ENCODE results near the gene IL16.

IL16 gene

GRCh38 chr15:81255958-81256320, 59.3 kb downstream of the IL16 start:
- peaks cover 11% of the 10 kb centered on the region for H3K27me3 ChIP-seq (ENCODE audit: insufficient read depth, poor library complexity, severe bottlenecking)
- TF ChIP-seq SPI1 (IDR thresholded peaks at IDR 0.05; ENCODE audit: borderline replicate concordance, low read depth) (no peak), GABPA (IDR thresholded peaks at IDR 0.05; ENCODE audit: low read depth) (no peak), CTCF (IDR thresholded peaks at IDR 0.05; ENCODE audit: insufficient read depth, low read length) (no peak), POLR2AphosphoS5 (IDR thresholded peaks at IDR 0.05; ENCODE audit: low read depth) (no peak)
- TF ChIP-seq, protein P1, sequence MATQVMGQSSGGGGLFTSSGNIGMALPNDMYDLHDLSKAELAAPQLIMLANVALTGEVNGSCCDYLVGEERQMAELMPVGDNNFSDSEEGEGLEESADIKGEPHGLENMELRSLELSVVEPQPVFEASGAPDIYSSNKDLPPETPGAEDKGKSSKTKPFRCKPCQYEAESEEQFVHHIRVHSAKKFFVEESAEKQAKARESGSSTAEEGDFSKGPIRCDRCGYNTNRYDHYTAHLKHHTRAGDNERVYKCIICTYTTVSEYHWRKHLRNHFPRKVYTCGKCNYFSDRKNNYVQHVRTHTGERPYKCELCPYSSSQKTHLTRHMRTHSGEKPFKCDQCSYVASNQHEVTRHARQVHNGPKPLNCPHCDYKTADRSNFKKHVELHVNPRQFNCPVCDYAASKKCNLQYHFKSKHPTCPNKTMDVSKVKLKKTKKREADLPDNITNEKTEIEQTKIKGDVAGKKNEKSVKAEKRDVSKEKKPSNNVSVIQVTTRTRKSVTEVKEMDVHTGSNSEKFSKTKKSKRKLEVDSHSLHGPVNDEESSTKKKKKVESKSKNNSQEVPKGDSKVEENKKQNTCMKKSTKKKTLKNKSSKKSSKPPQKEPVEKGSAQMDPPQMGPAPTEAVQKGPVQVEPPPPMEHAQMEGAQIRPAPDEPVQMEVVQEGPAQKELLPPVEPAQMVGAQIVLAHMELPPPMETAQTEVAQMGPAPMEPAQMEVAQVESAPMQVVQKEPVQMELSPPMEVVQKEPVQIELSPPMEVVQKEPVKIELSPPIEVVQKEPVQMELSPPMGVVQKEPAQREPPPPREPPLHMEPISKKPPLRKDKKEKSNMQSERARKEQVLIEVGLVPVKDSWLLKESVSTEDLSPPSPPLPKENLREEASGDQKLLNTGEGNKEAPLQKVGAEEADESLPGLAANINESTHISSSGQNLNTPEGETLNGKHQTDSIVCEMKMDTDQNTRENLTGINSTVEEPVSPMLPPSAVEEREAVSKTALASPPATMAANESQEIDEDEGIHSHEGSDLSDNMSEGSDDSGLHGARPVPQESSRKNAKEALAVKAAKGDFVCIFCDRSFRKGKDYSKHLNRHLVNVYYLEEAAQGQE (IDR thresholded peaks at IDR 0.05; ENCODE audit: insufficient replicate concordance, low read depth) = no peak
- H3K27ac ChIP-seq (replicated peaks) = no peak overlapping the region
- DNase-seq (ENCODE audit: low read depth in 1 of 2, low spot score in 1 of 2) = no peak
- H3K4me3 ChIP-seq (replicated peaks; ENCODE audit: insufficient read depth, low read length) = no peak overlapping the region

DNA sequence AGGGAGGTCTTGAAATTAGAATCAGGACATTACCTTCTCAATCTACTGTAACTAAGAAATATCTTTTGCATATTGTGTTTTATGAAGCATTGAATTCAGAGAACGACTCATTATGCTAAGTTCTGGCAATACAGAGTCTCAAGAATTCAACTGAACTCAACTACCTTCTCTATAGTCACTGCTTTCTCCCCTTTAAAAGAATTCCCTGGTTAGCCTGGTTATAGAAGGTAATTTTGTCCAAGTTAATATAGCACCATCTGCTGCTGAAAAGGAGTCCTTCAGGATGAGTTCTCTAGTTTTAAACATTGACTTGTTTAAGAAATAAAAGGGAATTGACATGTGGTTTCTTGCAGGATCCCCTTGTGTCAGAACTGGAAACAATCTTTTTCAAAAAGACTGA, 60.2 kb downstream of the IL16 start:
- no peak overlapping the region for H3K27ac ChIP-seq (replicated peaks)
- H3K4me3 ChIP-seq (replicated peaks; ENCODE audit: insufficient read depth, low read length) = no peak overlapping the region
- no peak for DNase-seq (ENCODE audit: low read depth in 1 of 2, low spot score in 1 of 2)
- H3K27me3 ChIP-seq (ENCODE audit: insufficient read depth, poor library complexity, severe bottlenecking) = peaks cover 6% of the 10 kb centered on the region
- TF ChIP-seq, protein P1 (IDR thresholded peaks at IDR 0.05; ENCODE audit: insufficient replicate concordance, low read depth) = no peak
- TF ChIP-seq CTCF (IDR thresholded peaks at IDR 0.05; ENCODE audit: insufficient read depth, low read length) (no peak), POLR2AphosphoS5 (IDR thresholded peaks at IDR 0.05; ENCODE audit: low read depth) (no peak), SPI1 (IDR thresholded peaks at IDR 0.05; ENCODE audit: borderline replicate concordance, low read depth) (no peak), GABPA (IDR thresholded peaks at IDR 0.05; ENCODE audit: low read depth) (no peak)

DNA sequence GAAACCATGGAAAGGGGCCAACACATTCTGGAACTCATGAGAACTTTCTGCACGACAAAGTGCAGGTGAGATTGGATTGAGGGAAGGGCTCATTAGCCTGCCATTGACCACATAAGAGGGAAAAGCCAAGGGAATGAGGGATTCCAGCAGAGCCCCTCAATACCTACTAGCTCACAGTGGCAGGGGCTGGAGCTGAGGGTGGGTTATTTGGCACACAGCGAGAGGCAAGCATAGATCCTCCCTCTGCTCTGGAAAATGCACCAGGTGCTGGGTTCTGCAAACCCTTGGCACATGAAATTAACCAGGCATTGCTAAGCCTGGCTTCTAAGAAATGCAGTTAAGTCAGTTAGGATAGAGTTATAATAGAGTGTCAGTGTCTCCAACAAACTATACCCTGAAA, 60.8 kb downstream of the IL16 start:
- TF ChIP-seq SPI1 (IDR thresholded peaks at IDR 0.05; ENCODE audit: borderline replicate concordance, low read depth) (no peak), GABPA (IDR thresholded peaks at IDR 0.05; ENCODE audit: low read depth) (no peak), POLR2AphosphoS5 (IDR thresholded peaks at IDR 0.05; ENCODE audit: low read depth) (no peak), CTCF (IDR thresholded peaks at IDR 0.05; ENCODE audit: insufficient read depth, low read length) (no peak)
- TF ChIP-seq, protein P1 (IDR thresholded peaks at IDR 0.05; ENCODE audit: insufficient replicate concordance, low read depth) = no peak
- Histone ChIP-seq H3K27me3 (ENCODE audit: insufficient read depth, poor library complexity, severe bottlenecking) (peaks cover 5% of the 10 kb centered on the region), H3K27ac (replicated peaks) (no peak overlapping the region), H3K4me3 (replicated peaks; ENCODE audit: insufficient read depth, low read length) (no peak overlapping the region)
- no peak for DNase-seq (ENCODE audit: low read depth in 1 of 2, low spot score in 1 of 2)

All from HL-60 (cell line).